ENCODE results near the gene LRRC36. TPM values are rescaled to one million over a fixed set of nuclear protein-coding genes. Genes with fewer than 3 reads are reported as not detected.

The LRRC36 gene
- total RNA-seq, 3 donors from 2014 or later (not counting 1 experiment from before 2014, with no cell fraction given): not detected

DNA sequence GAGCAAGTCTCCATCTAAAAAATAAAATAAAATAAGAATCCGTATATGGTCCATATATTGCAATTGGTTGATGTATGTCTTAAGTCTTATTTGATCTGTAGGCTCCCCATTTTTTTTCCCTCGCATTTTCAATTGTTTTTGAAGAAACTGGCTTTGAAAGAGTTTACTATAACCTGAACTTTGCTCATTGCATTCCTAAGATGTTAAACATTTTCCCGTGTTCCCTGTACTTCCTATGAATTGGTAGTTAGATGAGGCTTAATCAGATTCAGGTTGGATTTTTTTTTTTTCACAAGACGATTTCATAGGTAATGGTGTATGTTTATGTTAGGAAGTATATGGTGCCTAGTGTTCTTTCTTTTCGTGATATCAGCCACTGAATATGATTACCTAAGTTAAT lies 3.3 kb downstream of the LRRC36 start:
- Mint-ChIP-seq H3K9me3 (no peaks in the 10 kb centered on the region), H3K27ac (no peak overlapping the region), H3K4me3 (no peak overlapping the region), H3K27me3 (ENCODE audit: low read depth in 2 of 2) (peaks cover 0 to 4% of the 10 kb centered on the region in 2 donors), H3K36me3 (no peaks in the 10 kb centered on the region), H3K4me1 (peaks cover 6 to 18% of the 10 kb centered on the region in 2 donors)
- H3K27me3 ChIP-seq (ENCODE audit: control insufficient read depth, insufficient read depth, low read length): no peaks in the 10 kb centered on the region
- H3K36me3 ChIP-seq (ENCODE audit: control insufficient read depth, insufficient read depth, low read length): no peaks in the 10 kb centered on the region
- TF ChIP-seq, protein P1, sequence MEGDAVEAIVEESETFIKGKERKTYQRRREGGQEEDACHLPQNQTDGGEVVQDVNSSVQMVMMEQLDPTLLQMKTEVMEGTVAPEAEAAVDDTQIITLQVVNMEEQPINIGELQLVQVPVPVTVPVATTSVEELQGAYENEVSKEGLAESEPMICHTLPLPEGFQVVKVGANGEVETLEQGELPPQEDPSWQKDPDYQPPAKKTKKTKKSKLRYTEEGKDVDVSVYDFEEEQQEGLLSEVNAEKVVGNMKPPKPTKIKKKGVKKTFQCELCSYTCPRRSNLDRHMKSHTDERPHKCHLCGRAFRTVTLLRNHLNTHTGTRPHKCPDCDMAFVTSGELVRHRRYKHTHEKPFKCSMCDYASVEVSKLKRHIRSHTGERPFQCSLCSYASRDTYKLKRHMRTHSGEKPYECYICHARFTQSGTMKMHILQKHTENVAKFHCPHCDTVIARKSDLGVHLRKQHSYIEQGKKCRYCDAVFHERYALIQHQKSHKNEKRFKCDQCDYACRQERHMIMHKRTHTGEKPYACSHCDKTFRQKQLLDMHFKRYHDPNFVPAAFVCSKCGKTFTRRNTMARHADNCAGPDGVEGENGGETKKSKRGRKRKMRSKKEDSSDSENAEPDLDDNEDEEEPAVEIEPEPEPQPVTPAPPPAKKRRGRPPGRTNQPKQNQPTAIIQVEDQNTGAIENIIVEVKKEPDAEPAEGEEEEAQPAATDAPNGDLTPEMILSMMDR (IDR thresholded peaks at IDR 0.05): no peak
- ATAC-seq (no peak), DNase-seq (no peak)
- peaks cover 18% of the 10 kb centered on the region for H3K4me1 ChIP-seq (ENCODE audit: control insufficient read depth, insufficient read depth, low read length)
- H3K9me3 ChIP-seq (ENCODE audit: control insufficient read depth, insufficient read depth, low read length): no peaks in the 10 kb centered on the region
- WGBS (ENCODE audit: insufficient coverage): 72% methylated on average over 3 of the region's 5 CpGs
- H3K27ac ChIP-seq (ENCODE audit: low read length): no peak overlapping the region
- no peak overlapping the region for H3K4me3 ChIP-seq (ENCODE audit: low read length)
- intact Hi-C loops (cut with micrococcal nuclease): no loop called here

DNA sequence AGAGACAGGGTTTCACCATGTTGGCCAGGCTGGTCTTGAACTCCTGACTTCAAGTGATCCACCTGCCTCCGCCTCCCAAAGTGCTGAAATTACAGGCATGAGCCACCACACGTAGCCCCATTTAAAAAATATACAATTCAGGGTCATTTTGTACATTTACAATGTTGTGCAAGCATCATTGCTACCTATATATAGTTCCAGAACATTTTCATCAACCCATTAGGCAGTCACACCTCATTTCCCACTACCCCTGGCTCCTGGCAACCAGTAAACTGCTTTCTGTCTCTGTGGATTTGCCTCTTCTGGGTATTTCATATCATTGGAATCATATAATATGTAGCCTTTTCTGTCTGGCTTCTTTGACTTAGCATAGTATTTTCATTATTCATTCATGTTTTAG lies 6.7 kb downstream of the LRRC36 start:
- Histone ChIP-seq H3K27me3 (ENCODE audit: control insufficient read depth, insufficient read depth, low read length) (no peaks in the 10 kb centered on the region), H3K27ac (ENCODE audit: low read length) (no peak overlapping the region), H3K36me3 (ENCODE audit: control insufficient read depth, insufficient read depth, low read length) (no peaks in the 10 kb centered on the region), H3K4me3 (ENCODE audit: low read length) (no peak overlapping the region), H3K4me1 (ENCODE audit: control insufficient read depth, insufficient read depth, low read length) (no peaks in the 10 kb centered on the region), H3K9me3 (ENCODE audit: control insufficient read depth, insufficient read depth, low read length) (no peaks in the 10 kb centered on the region)
- no peak overlapping the region for H3K27ac Mint-ChIP-seq
- no peaks in the 10 kb centered on the region for H3K36me3 Mint-ChIP-seq
- intact Hi-C loops (cut with micrococcal nuclease): no loop called here
- H3K4me1 Mint-ChIP-seq: no peaks in the 10 kb centered on the region
- WGBS (ENCODE audit: insufficient coverage): 88% methylated on average over 2 of the region's 2 CpGs
- no peaks in the 10 kb centered on the region for H3K27me3 Mint-ChIP-seq (ENCODE audit: low read depth in 2 of 2)
- TF ChIP-seq, protein P1 (IDR thresholded peaks at IDR 0.05): no peak
- ATAC-seq (no peak), DNase-seq (no peak)
- H3K4me3 Mint-ChIP-seq: no peak overlapping the region
- H3K9me3 Mint-ChIP-seq: no peaks in the 10 kb centered on the region

DNA sequence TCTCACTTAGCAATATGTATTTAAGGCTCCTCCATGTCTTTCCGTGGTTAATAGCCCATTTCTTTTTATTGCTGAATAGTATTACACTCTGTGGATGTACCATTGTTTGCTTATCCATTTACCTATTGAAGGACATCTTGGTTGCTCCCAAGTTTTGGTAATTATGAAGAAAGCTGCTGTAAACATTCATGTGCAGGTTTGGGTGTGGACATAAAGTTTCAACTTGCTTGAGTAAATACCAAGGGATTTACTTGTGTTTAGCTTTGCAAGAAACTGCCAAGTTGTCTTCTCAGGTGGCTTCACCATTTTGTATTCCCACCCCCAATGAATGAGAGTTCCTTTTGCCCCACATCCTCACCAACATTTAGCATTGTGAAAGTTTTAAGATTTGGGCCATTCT lies 9.5 kb downstream of the LRRC36 start:
- Histone ChIP-seq H3K27me3 (ENCODE audit: control insufficient read depth, insufficient read depth, low read length) (no peaks in the 10 kb centered on the region), H3K36me3 (ENCODE audit: control insufficient read depth, insufficient read depth, low read length) (no peaks in the 10 kb centered on the region), H3K27ac (ENCODE audit: low read length) (no peak overlapping the region), H3K4me1 (ENCODE audit: control insufficient read depth, insufficient read depth, low read length) (no peaks in the 10 kb centered on the region), H3K9me3 (ENCODE audit: control insufficient read depth, insufficient read depth, low read length) (no peaks in the 10 kb centered on the region), H3K4me3 (ENCODE audit: low read length) (no peak overlapping the region)
- no peak for DNase-seq
- Mint-ChIP-seq H3K36me3 (no peaks in the 10 kb centered on the region), H3K4me1 (no peaks in the 10 kb centered on the region), H3K9me3 (no peaks in the 10 kb centered on the region), H3K27ac (no peak overlapping the region), H3K27me3 (ENCODE audit: low read depth in 2 of 2) (no peaks in the 10 kb centered on the region), H3K4me3 (no peak overlapping the region)
- intact Hi-C loops (cut with micrococcal nuclease): no loop called here
- TF ChIP-seq, protein P1 (IDR thresholded peaks at IDR 0.05): no peak
- ATAC-seq: no peak
- WGBS (ENCODE audit: insufficient coverage): no CpG with 5 or more reads among the region's 1 CpG

DNA sequence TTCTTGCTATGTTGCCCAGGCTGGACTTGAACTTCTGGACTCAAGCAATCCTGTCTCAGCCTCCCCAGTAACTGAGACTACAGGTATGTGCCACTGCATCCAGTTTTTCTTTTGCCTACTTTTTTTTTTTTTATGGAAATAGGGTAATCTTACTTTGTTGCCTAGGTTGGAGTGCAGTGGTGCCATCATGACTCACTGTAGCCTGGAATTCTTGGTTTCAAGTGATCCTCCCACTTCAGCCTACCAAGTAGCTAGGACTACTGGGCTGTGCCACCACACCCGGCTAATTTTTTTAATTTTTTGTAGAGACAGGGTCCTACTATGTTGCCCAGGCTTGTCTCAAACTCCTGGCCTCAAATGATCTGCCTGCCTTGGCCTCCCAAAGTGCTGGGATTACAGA lies 10.0 kb downstream of the LRRC36 start:
- H3K27me3 Mint-ChIP-seq (ENCODE audit: low read depth in 2 of 2): no peaks in the 10 kb centered on the region
- Histone ChIP-seq H3K4me3 (ENCODE audit: low read length) (no peak overlapping the region), H3K27me3 (ENCODE audit: control insufficient read depth, insufficient read depth, low read length) (no peaks in the 10 kb centered on the region), H3K9me3 (ENCODE audit: control insufficient read depth, insufficient read depth, low read length) (no peaks in the 10 kb centered on the region), H3K27ac (ENCODE audit: low read length) (no peak overlapping the region), H3K4me1 (ENCODE audit: control insufficient read depth, insufficient read depth, low read length) (no peaks in the 10 kb centered on the region), H3K36me3 (ENCODE audit: control insufficient read depth, insufficient read depth, low read length) (no peaks in the 10 kb centered on the region)
- intact Hi-C loops (cut with micrococcal nuclease): no loop called here
- H3K4me1 Mint-ChIP-seq: no peaks in the 10 kb centered on the region
- H3K4me3 Mint-ChIP-seq: no peak overlapping the region
- TF ChIP-seq, protein P1 (IDR thresholded peaks at IDR 0.05): no peak
- no peak for DNase-seq
- WGBS (ENCODE audit: insufficient coverage): 100% methylated on average over 1 of the region's 1 CpG
- H3K9me3 Mint-ChIP-seq: no peaks in the 10 kb centered on the region
- ATAC-seq: no peak
- no peaks in the 10 kb centered on the region for H3K36me3 Mint-ChIP-seq
- no peak overlapping the region for H3K27ac Mint-ChIP-seq
